Lung (tissue), 12 donors: Measurements from ENCODE around the gene RSRC1. TPM values are rescaled to one million over a fixed set of nuclear protein-coding genes. Genes with fewer than 3 reads are reported as not detected.
"Not testable (repeated sequence)": the region's sequence is repeated elsewhere in the genome, so short reads cannot be mapped to it uniquely, and the experiment has no call there.

Source experiments
- ATAC-seq: fragments of 200-7000 bp; cut with Tn5 transposase; one replicate; pipeline ENCODE4 v1.9.1; 2020; ENCODE audit warnings: moderate number of reproducible peaks; ENCODE audit not compliant: insufficient read depth, low FRiP score
- DNase-seq, 3 donors: peaks; one replicate each; pipeline ENCODE4 v3.0.0-alpha.2; 2013 to 2017
- H3K27ac ChIP-seq, 2 donors: one replicate each; pipeline ENCODE4 v1.5.1; 2013; ENCODE audit warnings: mild to moderate bottlenecking in 2 of 2, moderate library complexity in 2 of 2, control low read depth in 1 of 2, inconsistent platforms in 1 of 2, low read depth in 1 of 2, low read length in 1 of 2
- H3K27me3 ChIP-seq, 3 donors: one replicate each; pipeline ENCODE4 v1.5.1; 2013; ENCODE audit warnings: low read length in 2 of 3; ENCODE audit not compliant: control insufficient read depth in 3 of 3, insufficient read depth in 3 of 3
- H3K36me3 ChIP-seq, 4 donors: one replicate each; pipeline ENCODE4 v1.5.1; 2013; ENCODE audit warnings: low read length in 4 of 4, mild to moderate bottlenecking in 1 of 4, moderate library complexity in 1 of 4; ENCODE audit not compliant: control insufficient read depth in 4 of 4, insufficient read depth in 4 of 4
- H3K4me1 ChIP-seq, 5 donors: one replicate each; pipeline ENCODE4 v1.5.1; 2013; ENCODE audit warnings: low read length in 5 of 5, mild to moderate bottlenecking in 2 of 5, moderate library complexity in 1 of 5; ENCODE audit not compliant: control insufficient read depth in 5 of 5, insufficient read depth in 5 of 5
- H3K4me3 ChIP-seq: one replicate; pipeline ENCODE4 v1.5.1; 2013; ENCODE audit warnings: mild to moderate bottlenecking, control low read depth, moderate library complexity
- H3K9ac ChIP-seq, 2 donors: one replicate each; pipeline ENCODE4 v1.5.1; 2013; ENCODE audit warnings: low read length in 2 of 2, control low read depth in 1 of 2; ENCODE audit not compliant: insufficient read depth in 1 of 2
- H3K9me3 ChIP-seq, 4 donors: one replicate each; pipeline ENCODE4 v1.5.1; 2013; ENCODE audit warnings: low read length in 3 of 4, mild to moderate bottlenecking in 1 of 4, moderate library complexity in 1 of 4; ENCODE audit not compliant: control insufficient read depth in 4 of 4, insufficient read depth in 3 of 4
- CTCF ChIP-seq: IDR thresholded peaks from 2 replicates; pipeline ENCODE4 v1.5.1; 2012; ENCODE audit warnings: mild to moderate bottlenecking; ENCODE audit errors: control extremely low read depth, extremely low read depth
- WGBS, 2 donors: extraction: QIAGEN DNeasy Blood & Tissue Kit; methylation state at CpG; one replicate each; pipeline ENCODE4 v1.1.7; 2013; 5-methylcytosine and 5-hydroxymethylcytosine counted together
- polyA plus RNA-seq, 2 donors: library from polyadenylated mRNA; stranded (reverse); fragments of 200-250 nt; gene quantifications; one replicate each; pipeline ENCODE4 v1.2.1, GENCODE V29; 2013
- total RNA-seq, 2 donors: library from RNA; depleted of rRNA in 1 of 2; stranded (reverse); fragments of >200 nt in 1 of 2; gene quantifications; one replicate each; pipeline ENCODE4 v1.2.1, GENCODE V29; 2014 to 2021
- donor health status: control.
- donor health status: control.
- donor health status: Bipolar disorder and iron deficiency.
- donor health status: healthy.
- donor health status: DM: yes; HTN: yes; CAD: no.

RSRC1 gene
- total and polyA plus RNA-seq, 4 donors: 9.1 to 53.5 (median 17.0) TPM

GRCh38 chr3:158493931-158494330, 384.0 kb downstream of the RSRC1 start:
- TF ChIP-seq CTCF: no peak

GRCh38 chr3:158494673-158495072, 384.8 kb downstream of the RSRC1 start:
- no peaks in the 10 kb centered on the region for H3K4me1 ChIP-seq
- H3K27me3 ChIP-seq: no peaks in the 10 kb centered on the region
- H3K27ac ChIP-seq: no peak overlapping the region
- no peak overlapping the region for H3K4me3 ChIP-seq
- DNase-seq: no peak
- no peaks in the 10 kb centered on the region for H3K36me3 ChIP-seq
- peaks cover 0 to 5% (median 0%) of the 10 kb centered on the region in 4 donors for H3K9me3 ChIP-seq
- no peak overlapping the region for H3K9ac ChIP-seq
- WGBS, 2 donors: 57 to 96% methylated on average over 5 of the region's 5 CpGs
- no peak for TF ChIP-seq CTCF
- no peak for ATAC-seq

More at GRCh38 chr3:158493931-158494330, 384.0 kb downstream of the RSRC1 start:
- DNase-seq (no peak), ATAC-seq (no peak)
- no peak overlapping the region for H3K27ac ChIP-seq
- 98 to 100% methylated on average over 1 of the region's 1 CpG for WGBS, 2 donors
- no peak overlapping the region for H3K9ac ChIP-seq
- H3K4me3 ChIP-seq: no peak overlapping the region
- H3K4me1 ChIP-seq: no peaks in the 10 kb centered on the region
- H3K27me3 ChIP-seq: no peaks in the 10 kb centered on the region
- peaks cover 0 to 4% (median 0%) of the 10 kb centered on the region in 4 donors for H3K9me3 ChIP-seq
- H3K36me3 ChIP-seq: no peaks in the 10 kb centered on the region

GRCh38 chr3:158495398-158495902, 385.6 kb downstream of the RSRC1 start:
- H3K4me1 ChIP-seq, H3K9me3 ChIP-seq, ATAC-seq, DNase-seq, H3K36me3 ChIP-seq, H3K4me3 ChIP-seq, H3K27me3 ChIP-seq, H3K9ac ChIP-seq, H3K27ac ChIP-seq: not testable (repeated sequence)
- WGBS, 2 donors: 83 to 86% methylated on average over 4 of the region's 4 CpGs

GRCh38 chr3:158505117-158505516, 395.2 kb downstream of the RSRC1 start:
- H3K9ac ChIP-seq: no peak overlapping the region
- no peak for TF ChIP-seq CTCF
- H3K27ac ChIP-seq: no peak overlapping the region
- no peak overlapping the region for H3K4me3 ChIP-seq
- no peaks in the 10 kb centered on the region for H3K4me1 ChIP-seq
- H3K9me3 ChIP-seq: peaks cover 0 to 1% (median 0%) of the 10 kb centered on the region in 4 donors
- no peak for DNase-seq
- no peaks in the 10 kb centered on the region for H3K36me3 ChIP-seq
- no peaks in the 10 kb centered on the region for H3K27me3 ChIP-seq
- ATAC-seq: no peak
